Measurements from ENCODE around the gene UPK3A.

DNA sequence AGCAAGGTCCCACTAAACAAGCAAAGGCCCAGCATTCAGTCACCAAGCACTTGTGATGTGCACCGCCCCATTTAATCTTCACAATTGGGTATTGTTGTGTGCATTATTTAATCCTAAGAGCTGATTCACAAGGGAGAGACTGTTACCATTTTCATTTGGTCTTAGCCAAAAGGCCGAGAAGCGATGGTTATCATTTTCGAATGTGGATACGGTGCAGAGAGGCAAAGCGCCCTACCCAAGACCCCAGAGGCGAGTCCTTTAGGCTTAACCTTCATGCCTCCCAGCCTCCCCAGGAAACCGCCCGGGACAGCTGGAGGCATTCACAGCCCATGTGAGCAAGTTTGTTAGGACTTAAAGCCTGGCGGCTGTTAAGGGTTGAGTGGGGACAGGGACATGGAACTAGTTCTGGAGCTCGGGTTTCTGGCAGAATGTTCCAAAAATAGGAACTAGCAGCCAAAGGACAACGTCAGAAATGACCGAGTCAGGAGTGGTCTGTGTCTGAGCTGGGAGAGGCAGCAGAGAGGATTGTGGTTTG is 13.0 kb upstream of the UPK3A start:
- no peak for TF ChIP-seq CTCF (IDR thresholded peaks at IDR 0.05)
- TF ChIP-seq POLR2A (IDR thresholded peaks at IDR 0.05): no peak
